ENCODE measurements around the gene ATP5F1D. TPM values are rescaled to one million over a fixed set of nuclear protein-coding genes. Genes with fewer than 3 reads are reported as not detected.

Gene ATP5F1D
- total and polyA plus RNA-seq, 2 of the 13 experiments (the other 11 are each of a cell fraction or from before 2014, with no cell fraction given): 39.4 to 78.7 TPM

GRCh38 chr19:1254530-1255185 is 13.1 kb downstream of the ATP5F1D start (continued):
- peak; percentile 78 for TF ChIP-seq PAXIP1 (CRISPR knock-in tag; conservative IDR thresholded peaks at IDR 0.05)
- no peak for TF ChIP-seq MAZ (IDR thresholded peaks at IDR 0.05; ENCODE audit: borderline replicate concordance, low read depth, low read length)
- TF ChIP-seq MAZ (CRISPR knock-in tag; IDR thresholded peaks at IDR 0.05; ENCODE audit: low read depth): 0 out of 2 replicates have a peak, but pooled peaks have one; percentile 31
- TF ChIP-seq ZNF580 (CRISPR knock-in tag; IDR thresholded peaks at IDR 0.05; ENCODE audit: borderline replicate concordance, low read depth): no peak
- TF ChIP-seq PRPF4 (IDR thresholded peaks at IDR 0.05; ENCODE audit: low read depth, low read length, poor library complexity, severe bottlenecking): no peak
- peak; percentile 35; the same call in 1 of the 2 replicates for TF ChIP-seq TBX2 (CRISPR knock-in tag; IDR thresholded peaks at IDR 0.05; ENCODE audit: borderline replicate concordance)
- peak; percentile 87; the same call in 1 of the 2 replicates for TF ChIP-seq SKIL (CRISPR knock-in tag; IDR thresholded peaks at IDR 0.05; ENCODE audit: borderline replicate concordance)
- no peak for TF ChIP-seq CREB3 (CRISPR knock-in tag; IDR thresholded peaks at IDR 0.05)
- TF ChIP-seq ZBTB1 (CRISPR knock-in tag; IDR thresholded peaks at IDR 0.05; ENCODE audit: borderline replicate concordance): no peak
- no peak for TF ChIP-seq RFX1 (IDR thresholded peaks at IDR 0.05)
- no peak for TF ChIP-seq DMTF1 (CRISPR knock-in tag; IDR thresholded peaks at IDR 0.05)
- no peak for TF ChIP-seq ZNF703 (CRISPR knock-in tag; IDR thresholded peaks at IDR 0.05; ENCODE audit: borderline replicate concordance)
- TF ChIP-seq FOXP4 (CRISPR knock-in tag; IDR thresholded peaks at IDR 0.05): peak; percentile 64; the same call in 1 of the 2 replicates
- TF ChIP-seq HOMEZ (CRISPR knock-in tag; IDR thresholded peaks at IDR 0.05; ENCODE audit: low read depth): peak; percentile 70; the same call in 1 of the 2 replicates
- peak; percentile 73 for TF ChIP-seq HDAC2 (CRISPR knock-in tag; IDR thresholded peaks at IDR 0.05)

Measured in HepG2 (cell line).